Activated B cell treated with CpG ODN at 0.5 μM for 24 hours (primary cell): ENCODE results near the gene TESMIN. TPM values are rescaled to one million over a fixed set of nuclear protein-coding genes. Genes with fewer than 3 reads are reported as not detected.

Source experiments
- ATAC-seq: fragments of 200-7000 bp; cut with Tn5 transposase; one replicate; pipeline ENCODE4 v1.10.0; 2021; ENCODE audit warnings: low read depth, mild to moderate bottlenecking, moderate library complexity
- CTCF ChIA-PET: fragments of 350-600 bp; sonication (Branson Sonifier 250); formaldehyde crosslinking; loops from one replicate; lab custom pipeline; 2021; ENCODE audit warnings: antibody characterized with exemption; lab: Charles Lee
- POLR2A ChIA-PET: fragments of 350-600 bp; sonication (Branson Sonifier 250); formaldehyde crosslinking; loops from one replicate; lab custom pipeline; 2021; ENCODE audit warnings: antibody characterized with exemption; lab: Charles Lee
- DNase-seq: peaks from one replicate; pipeline ENCODE4 v3.0.0; 2022
- H3K27ac Mint-ChIP-seq: one replicate; pipeline ENCODE4 v1.8.0; 2020; ENCODE audit warnings: mixed read lengths
- H3K27me3 Mint-ChIP-seq: one replicate; pipeline ENCODE4 v1.8.0; 2021; ENCODE audit warnings: mixed read lengths
- H3K36me3 Mint-ChIP-seq: one replicate; pipeline ENCODE4 v1.8.0; 2021; ENCODE audit warnings: low read depth, mixed read lengths
- H3K4me1 Mint-ChIP-seq: one replicate; pipeline ENCODE4 v1.8.0; 2021; ENCODE audit warnings: mixed read lengths
- H3K4me3 Mint-ChIP-seq: one replicate; pipeline ENCODE4 v1.8.0; 2020; ENCODE audit warnings: mild to moderate bottlenecking, mixed read lengths
- H3K9me3 Mint-ChIP-seq: one replicate; pipeline ENCODE4 v1.8.0; 2020; ENCODE audit warnings: mixed read lengths
- CTCF ChIP-seq: fragments of 200-600 bp; IDR thresholded peaks from one replicate; pipeline ENCODE4 v1.8.0; 2022; ENCODE audit warnings: antibody characterized with exemption, mild to moderate bottlenecking
- intact Hi-C: fragments of 100-400 bp; cut with micrococcal nuclease; formaldehyde crosslinking; loops from one replicate; pipeline ENCODE4 v1.15.1; 2024
- total RNA-seq: library from RNA; stranded (reverse); gene quantifications from 2 replicates; pipeline ENCODE4 v1.2.3, GENCODE V29; 2022

The TESMIN gene
- total RNA-seq, 1 donor from 2014 or later: 3.0 TPM

- Mint-ChIP-seq H3K4me3 (no peak overlapping the region), H3K36me3 (no peaks in the 10 kb centered on the region), H3K9me3 (no peaks in the 10 kb centered on the region), H3K4me1 (no peaks in the 10 kb centered on the region), H3K27ac (no peak overlapping the region), H3K27me3 (peaks cover 10% of the 10 kb centered on the region)
- POLR2A ChIA-PET: no interaction called here
- DNase-seq: no peak
- ATAC-seq: no peak
- intact Hi-C loops: no loop called here
- CTCF ChIA-PET: no interaction called here
- TF ChIP-seq CTCF: no peak
Measured at GRCh38 chr11:68667511-68668500, 83.5 kb downstream of the TESMIN start.

GRCh38 chr11:68666849-68667248 is 84.5 kb downstream of the TESMIN start:
- no peak for TF ChIP-seq CTCF
- POLR2A ChIA-PET: no interaction called here
- Mint-ChIP-seq H3K36me3 (no peaks in the 10 kb centered on the region), H3K4me3 (no peak overlapping the region), H3K4me1 (no peaks in the 10 kb centered on the region), H3K27ac (no peak overlapping the region), H3K9me3 (no peaks in the 10 kb centered on the region), H3K27me3 (peaks cover 10% of the 10 kb centered on the region)
- CTCF ChIA-PET: no interaction called here
- DNase-seq: no peak
- ATAC-seq: no peak
- intact Hi-C loops: no loop called here

- H3K27me3 Mint-ChIP-seq: peaks cover 12% of the 10 kb centered on the region
- H3K9me3 Mint-ChIP-seq: no peaks in the 10 kb centered on the region
- no peaks in the 10 kb centered on the region for H3K36me3 Mint-ChIP-seq
- intact Hi-C loops: no loop called here
- ChIA-PET POLR2A (no interaction called here), CTCF (no interaction called here)
- no peak for ATAC-seq
- no peaks in the 10 kb centered on the region for H3K4me1 Mint-ChIP-seq
- TF ChIP-seq CTCF: no peak
- no peak overlapping the region for H3K27ac Mint-ChIP-seq
- no peak for DNase-seq
- no peak overlapping the region for H3K4me3 Mint-ChIP-seq
Measured at GRCh38 chr11:68665436-68665835, 85.9 kb downstream of the TESMIN start.

GRCh38 chr11:68664906-68665305 is 86.4 kb downstream of the TESMIN start:
- ATAC-seq (no peak), DNase-seq (no peak)
- intact Hi-C loops: no loop called here
- ChIA-PET CTCF (no interaction called here), POLR2A (no interaction called here)
- Mint-ChIP-seq H3K27me3 (peaks cover 13% of the 10 kb centered on the region), H3K4me3 (no peak overlapping the region), H3K4me1 (no peaks in the 10 kb centered on the region), H3K9me3 (no peaks in the 10 kb centered on the region), H3K36me3 (no peaks in the 10 kb centered on the region), H3K27ac (no peak overlapping the region)
- TF ChIP-seq CTCF: no peak

- CTCF ChIA-PET: no interaction called here
- POLR2A ChIA-PET: no interaction called here
- DNase-seq (no peak), ATAC-seq (no peak)
- intact Hi-C loops: no loop called here
- peaks cover 13% of the 10 kb centered on the region for H3K27me3 Mint-ChIP-seq
- no peak overlapping the region for H3K4me3 Mint-ChIP-seq
- no peaks in the 10 kb centered on the region for H3K36me3 Mint-ChIP-seq
- H3K27ac Mint-ChIP-seq: no peak overlapping the region
- TF ChIP-seq CTCF: no peak
- no peaks in the 10 kb centered on the region for H3K4me1 Mint-ChIP-seq
- H3K9me3 Mint-ChIP-seq: no peaks in the 10 kb centered on the region
Measured at GRCh38 chr11:68664141-68664540, 87.2 kb downstream of the TESMIN start.
